ENCODE data around the gene CTPS1.

DNA sequence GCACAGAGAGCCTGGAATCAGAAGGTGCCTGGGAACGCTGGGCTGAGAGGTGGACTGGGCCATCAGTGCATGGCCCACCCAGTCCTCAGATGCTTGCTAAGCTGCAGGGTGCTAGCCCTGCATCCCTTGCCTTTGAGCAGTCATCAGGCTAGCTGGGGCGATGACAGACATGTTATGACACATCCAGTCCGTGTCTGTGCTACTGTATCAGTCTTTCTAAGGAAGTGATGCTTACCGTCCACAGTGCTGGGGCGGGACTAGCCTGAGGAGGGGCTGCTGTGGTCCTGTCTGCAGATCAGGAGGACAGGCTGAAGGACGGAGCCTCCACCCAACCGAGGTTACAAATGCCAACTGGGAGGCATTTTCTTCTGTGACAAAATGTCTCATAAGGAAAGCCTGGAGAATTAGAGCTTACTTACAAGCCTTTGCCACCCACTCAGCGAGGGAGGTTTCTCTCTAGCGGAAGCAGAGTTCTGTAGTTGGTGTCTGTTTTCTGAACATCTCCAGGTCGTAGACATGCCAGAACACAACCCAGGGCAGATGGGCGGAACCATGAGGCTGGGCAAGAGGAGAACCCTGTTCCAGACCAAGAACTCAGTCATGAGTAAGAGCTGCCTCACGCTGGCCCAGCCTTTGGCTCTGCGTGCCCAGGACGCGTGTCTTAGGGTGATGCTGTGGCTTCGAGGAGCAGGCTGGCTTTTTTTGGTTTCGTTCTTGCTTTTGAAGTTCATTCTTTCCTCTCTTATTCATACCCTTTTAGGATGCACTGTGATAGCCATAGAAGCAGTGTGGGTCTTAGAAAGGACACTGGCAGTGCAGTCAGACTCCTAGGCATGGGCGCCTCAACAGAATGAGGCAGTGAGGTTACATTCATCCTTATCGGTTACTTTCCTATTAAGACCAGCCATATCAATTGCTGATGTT, 27.7 kb downstream of the CTPS1 start:
- TF ChIP-seq EZH2 (IDR thresholded peaks at IDR 0.05) (no peak), EZH2phosphoT487 (IDR thresholded peaks at IDR 0.05) (no peak)
- TF ChIP-seq, protein P1, sequence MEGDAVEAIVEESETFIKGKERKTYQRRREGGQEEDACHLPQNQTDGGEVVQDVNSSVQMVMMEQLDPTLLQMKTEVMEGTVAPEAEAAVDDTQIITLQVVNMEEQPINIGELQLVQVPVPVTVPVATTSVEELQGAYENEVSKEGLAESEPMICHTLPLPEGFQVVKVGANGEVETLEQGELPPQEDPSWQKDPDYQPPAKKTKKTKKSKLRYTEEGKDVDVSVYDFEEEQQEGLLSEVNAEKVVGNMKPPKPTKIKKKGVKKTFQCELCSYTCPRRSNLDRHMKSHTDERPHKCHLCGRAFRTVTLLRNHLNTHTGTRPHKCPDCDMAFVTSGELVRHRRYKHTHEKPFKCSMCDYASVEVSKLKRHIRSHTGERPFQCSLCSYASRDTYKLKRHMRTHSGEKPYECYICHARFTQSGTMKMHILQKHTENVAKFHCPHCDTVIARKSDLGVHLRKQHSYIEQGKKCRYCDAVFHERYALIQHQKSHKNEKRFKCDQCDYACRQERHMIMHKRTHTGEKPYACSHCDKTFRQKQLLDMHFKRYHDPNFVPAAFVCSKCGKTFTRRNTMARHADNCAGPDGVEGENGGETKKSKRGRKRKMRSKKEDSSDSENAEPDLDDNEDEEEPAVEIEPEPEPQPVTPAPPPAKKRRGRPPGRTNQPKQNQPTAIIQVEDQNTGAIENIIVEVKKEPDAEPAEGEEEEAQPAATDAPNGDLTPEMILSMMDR (IDR thresholded peaks at IDR 0.05): no peak

Data from neural progenitor cell (in vitro differentiated cells).